Ishikawa (cell line): Measurements from ENCODE around the gene ACVR1.

ENCODE experiments used
- TAF1 ChIP-seq: IDR thresholded peaks from 2 replicates; pipeline ENCODE4 v1.6.1; 2012; ENCODE audit warnings: low read depth, mild to moderate bottlenecking
- TCF12 ChIP-seq: IDR thresholded peaks from 2 replicates; pipeline ENCODE4 v1.6.1; 2012; ENCODE audit warnings: low read depth
- YY1 ChIP-seq: IDR thresholded peaks from 2 replicates; pipeline ENCODE4 v1.6.1; 2012; ENCODE audit warnings: low read depth
- TF ChIP-seq, protein P1 (sequence below): IDR thresholded peaks from 2 replicates; pipeline ENCODE4 v1.6.1; 2012; ENCODE audit warnings: low read depth, mild to moderate bottlenecking

GRCh38 chr2:157788201-157788600 is 87.9 kb downstream of the ACVR1 start:
- TF ChIP-seq, protein P1, sequence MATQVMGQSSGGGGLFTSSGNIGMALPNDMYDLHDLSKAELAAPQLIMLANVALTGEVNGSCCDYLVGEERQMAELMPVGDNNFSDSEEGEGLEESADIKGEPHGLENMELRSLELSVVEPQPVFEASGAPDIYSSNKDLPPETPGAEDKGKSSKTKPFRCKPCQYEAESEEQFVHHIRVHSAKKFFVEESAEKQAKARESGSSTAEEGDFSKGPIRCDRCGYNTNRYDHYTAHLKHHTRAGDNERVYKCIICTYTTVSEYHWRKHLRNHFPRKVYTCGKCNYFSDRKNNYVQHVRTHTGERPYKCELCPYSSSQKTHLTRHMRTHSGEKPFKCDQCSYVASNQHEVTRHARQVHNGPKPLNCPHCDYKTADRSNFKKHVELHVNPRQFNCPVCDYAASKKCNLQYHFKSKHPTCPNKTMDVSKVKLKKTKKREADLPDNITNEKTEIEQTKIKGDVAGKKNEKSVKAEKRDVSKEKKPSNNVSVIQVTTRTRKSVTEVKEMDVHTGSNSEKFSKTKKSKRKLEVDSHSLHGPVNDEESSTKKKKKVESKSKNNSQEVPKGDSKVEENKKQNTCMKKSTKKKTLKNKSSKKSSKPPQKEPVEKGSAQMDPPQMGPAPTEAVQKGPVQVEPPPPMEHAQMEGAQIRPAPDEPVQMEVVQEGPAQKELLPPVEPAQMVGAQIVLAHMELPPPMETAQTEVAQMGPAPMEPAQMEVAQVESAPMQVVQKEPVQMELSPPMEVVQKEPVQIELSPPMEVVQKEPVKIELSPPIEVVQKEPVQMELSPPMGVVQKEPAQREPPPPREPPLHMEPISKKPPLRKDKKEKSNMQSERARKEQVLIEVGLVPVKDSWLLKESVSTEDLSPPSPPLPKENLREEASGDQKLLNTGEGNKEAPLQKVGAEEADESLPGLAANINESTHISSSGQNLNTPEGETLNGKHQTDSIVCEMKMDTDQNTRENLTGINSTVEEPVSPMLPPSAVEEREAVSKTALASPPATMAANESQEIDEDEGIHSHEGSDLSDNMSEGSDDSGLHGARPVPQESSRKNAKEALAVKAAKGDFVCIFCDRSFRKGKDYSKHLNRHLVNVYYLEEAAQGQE = no peak
- no peak for TF ChIP-seq TAF1
- no peak for TF ChIP-seq TCF12
- no peak for TF ChIP-seq YY1
